Pancreas (tissue), 10 donors: ENCODE measurements around the gene ACOT11. TPM values are rescaled to one million over a fixed set of nuclear protein-coding genes. Genes with fewer than 3 reads are reported as not detected.

Experiments used
- ATAC-seq, 4 donors: fragments of 200-7000 bp; cut with Tn5 transposase; one replicate each; pipeline versions ENCODE4 v1.8.0 to v1.9.1; 2020; ENCODE audit warnings: mild to moderate bottlenecking in 4 of 4, moderate library complexity in 4 of 4
- DNase-seq, 6 donors: peaks; one replicate each; pipeline ENCODE4 v3.0.0-alpha.2; 2020
- FAIRE-seq: peaks from 2 replicates; lab custom pipeline; 2012; peaks lifted over from hg19 to GRCh38; lab: Jason Lieb, UNC
- H3K27ac ChIP-seq, 4 donors: fragments of 200-600 bp; sonication (generic); 1 replicate in 3 of 4; 2 replicates in 1 of 4; pipeline versions ENCODE4 v1.5.0 to v1.8.0; 2020
- H3K27me3 ChIP-seq, 4 donors: fragments of 200-600 bp; one replicate each; pipeline ENCODE4 v1.8.0; 2021
- H3K36me3 ChIP-seq, 3 donors: fragments of 200-600 bp; sonication (generic) in 1 of 3; one replicate each; pipeline versions ENCODE4 v1.5.0 to v1.8.0; 2020 to 2021
- H3K4me1 ChIP-seq, 3 donors: fragments of 200-600 bp; one replicate each; pipeline ENCODE4 v1.8.0; 2021
- H3K4me3 ChIP-seq, 4 donors: fragments of 200-600 bp; sonication (generic) in 2 of 4; one replicate each; pipeline versions ENCODE4 v1.5.0 to v1.8.0; 2020 to 2021
- H3K9me3 ChIP-seq, 4 donors: fragments of 200-600 bp; one replicate each; pipeline ENCODE4 v1.8.0; 2021
- CTCF ChIP-seq, 4 donors: fragments of 200-600 bp; sonication (generic) in 3 of 4; IDR thresholded peaks; one replicate each; pipeline versions ENCODE4 v1.5.0 to v1.8.0; 2021; ENCODE audit warnings: antibody characterized with exemption in 4 of 4
- WGBS, 2 donors: extraction: QIAGEN DNeasy Blood & Tissue Kit; methylation state at CpG; one replicate each; pipeline ENCODE4 v1.1.7; 2013; 5-methylcytosine and 5-hydroxymethylcytosine counted together
- intact Hi-C, 3 donors: fragments of 100-400 bp; cut with DNase I; formaldehyde crosslinking; loops; one replicate each; pipeline versions ENCODE4 v1.11.1 to v1.14.2; 2022
- polyA plus RNA-seq, 2 donors: library from polyadenylated mRNA; stranded (reverse); fragments of 200-250 nt; gene quantifications; one replicate each; pipeline ENCODE4 v1.2.3, GENCODE V29; 2013
- total RNA-seq, 6 donors: library from RNA; stranded (reverse); fragmentation: NEBNext Ultra II Directional in 4 of 6; extraction: Animal tissue kit (Norgen Biotek cat#: 25700) in 4 of 6; gene quantifications; one replicate each; pipeline versions ENCODE4 v1.2.1 to v1.2.4, GENCODE V29; 2021 to 2023
- donor health status: healthy with polysubstance abuse.
- donor health status: DM: no; HTN: no; CAD: no; lungs with moderate emphysema.
- donor health status: DM: no; HTN: no; CAD: no.
- donor health status: control.
- donor health status: control.
- donor health status: Bipolar disorder and iron deficiency.
- donor health status: DM: yes; HTN: yes; CAD: no.
- donor health status: DM: no; HTN: no; CAD: no.
- donor health status: DM: no; HTN: no; CAD: no.
- donor health status: DM: yes; HTN: yes; CAD: no.

Gene ACOT11
- total and polyA plus RNA-seq, 8 donors = 2.6 to 6.7 (median 3.1) TPM

GRCh38 chr1:54640361-54640760 is 92.3 kb downstream of the ACOT11 start:
- Histone ChIP-seq H3K36me3 (no peaks in the 10 kb centered on the region), H3K4me1 (no peaks in the 10 kb centered on the region), H3K9me3 (no peaks in the 10 kb centered on the region), H3K4me3 (no peak overlapping the region), H3K27ac (no peak overlapping the region), H3K27me3 (no peaks in the 10 kb centered on the region)
- no peak for DNase-seq
- 63 to 67% methylated on average over 4 of the region's 4 CpGs for WGBS, 2 donors
- FAIRE-seq = no peak
- ATAC-seq = no peak
- intact Hi-C loops = no loop called here
- no peak for TF ChIP-seq CTCF (IDR thresholded peaks at IDR 0.05)

DNA sequence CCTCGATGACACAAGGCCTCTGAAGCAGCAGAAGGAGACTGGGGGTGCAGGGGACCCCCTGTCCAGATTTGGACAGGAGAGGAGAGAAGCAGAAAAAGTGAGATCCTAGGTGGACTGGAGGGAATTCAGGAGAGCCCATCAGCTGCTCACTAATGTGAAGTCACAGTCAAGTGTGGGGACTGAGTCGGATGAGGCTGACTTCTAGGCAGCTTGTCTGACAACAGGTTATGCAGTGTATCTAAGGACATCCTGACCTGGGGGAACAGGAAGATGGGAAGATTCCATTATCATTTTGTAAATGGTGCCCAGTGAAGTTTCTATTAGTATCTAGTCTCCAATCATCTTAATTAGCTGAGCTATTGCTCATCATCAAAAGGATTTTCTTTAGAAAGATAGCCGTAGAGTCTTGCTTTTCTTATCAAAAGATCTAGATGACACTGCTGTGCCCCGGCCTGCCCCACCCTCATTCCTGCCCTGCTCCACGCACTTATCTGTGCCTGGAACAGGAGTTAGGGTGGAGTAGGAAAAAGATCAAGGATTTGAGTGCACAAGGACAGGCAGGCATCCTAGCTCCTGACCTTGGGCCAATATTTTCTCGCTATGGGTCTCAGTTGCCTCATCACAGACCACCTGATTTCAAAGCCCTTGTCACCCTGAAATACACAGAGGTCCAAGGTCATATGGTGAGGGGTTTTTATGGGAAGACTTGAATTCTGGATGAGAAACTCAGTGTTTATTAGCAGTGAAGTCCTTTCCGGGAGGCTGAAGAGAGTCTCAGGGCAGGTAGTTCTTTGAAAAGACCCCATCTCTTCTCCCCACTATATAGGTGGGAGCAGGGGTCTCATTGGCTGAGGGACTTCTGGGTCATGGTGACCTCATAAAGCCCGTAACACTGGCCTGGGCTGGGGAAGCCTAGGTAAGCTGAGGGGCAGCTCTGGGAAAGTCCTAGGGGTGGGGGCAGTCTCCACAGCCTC is 93.1 kb downstream of the ACOT11 start, which contains the start of gene MROH7:
Gene MROH7, plus strand, starts transcription at position 924 of the 974 bp plus-strand sequence. CDS start 11,141 bp downstream, outside the sequence.
- no peaks in the 10 kb centered on the region for H3K9me3 ChIP-seq
- H3K27me3 ChIP-seq = no peaks in the 10 kb centered on the region
- intact Hi-C loops = no loop called here
- H3K27ac ChIP-seq = no peak within 1 kb of the TSS
- TF ChIP-seq CTCF (IDR thresholded peaks at IDR 0.05) = no peak
- DNase-seq (no peak), FAIRE-seq (no peak), ATAC-seq (no peak)
- H3K4me3 ChIP-seq = no peak within 1 kb of the TSS
- no peaks in the 10 kb centered on the region for H3K4me1 ChIP-seq
- H3K36me3 ChIP-seq = no peaks in the 10 kb centered on the region
- 62 to 69% methylated on average over 8 of the region's 8 CpGs for WGBS, 2 donors

GRCh38 chr1:54643736-54644135 is 95.7 kb downstream of the ACOT11 start:
- TF ChIP-seq CTCF (IDR thresholded peaks at IDR 0.05) = no peak
- Histone ChIP-seq H3K4me1 (no peaks in the 10 kb centered on the region), H3K36me3 (no peaks in the 10 kb centered on the region), H3K27ac (no peak overlapping the region), H3K4me3 (no peak overlapping the region), H3K27me3 (no peaks in the 10 kb centered on the region), H3K9me3 (no peaks in the 10 kb centered on the region)
- no peak for ATAC-seq
- DNase-seq = no peak
- FAIRE-seq = no peak
- intact Hi-C loops = no loop called here

DNA sequence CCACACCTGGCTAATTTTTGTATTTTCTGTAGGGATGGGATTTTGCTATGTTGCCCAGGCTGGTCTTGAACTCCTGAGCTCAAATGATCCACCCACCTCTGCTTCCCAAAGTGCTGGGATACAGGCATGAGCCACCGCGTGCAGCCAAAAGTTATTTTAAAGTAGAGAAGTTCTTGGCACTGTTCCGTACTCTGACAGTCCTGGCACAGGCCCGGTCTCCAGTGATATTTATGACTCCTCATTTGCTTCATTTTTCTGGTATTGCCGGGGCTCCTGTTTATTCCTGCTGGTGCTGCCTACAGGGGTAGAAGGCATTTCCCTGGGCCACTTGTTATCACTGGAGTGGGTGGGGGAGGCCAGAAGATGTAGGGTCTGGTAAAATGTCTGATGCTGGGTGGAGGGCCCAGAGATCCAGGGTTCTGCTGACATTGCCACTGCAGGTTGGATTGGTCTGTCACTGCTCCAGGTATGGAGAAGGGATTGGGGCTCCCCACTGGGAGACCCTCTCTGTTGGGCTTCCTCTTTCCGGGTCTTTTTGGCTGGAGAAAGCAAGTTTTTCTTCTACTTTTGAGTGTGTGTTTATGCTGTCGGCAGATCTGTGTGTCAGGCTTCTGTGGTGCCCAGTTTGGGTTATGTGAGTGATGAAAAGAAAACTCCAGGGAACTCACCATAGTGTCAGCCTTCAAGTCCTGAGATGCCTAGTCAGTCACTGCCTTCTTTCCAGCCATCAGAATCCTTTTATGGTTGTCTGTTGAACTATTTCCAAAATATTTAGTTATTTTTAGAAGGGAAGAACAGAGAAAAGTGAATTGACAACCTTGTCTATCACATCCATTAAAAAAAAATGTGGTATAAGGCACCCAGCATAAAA is 98.0 kb downstream of the ACOT11 start:
- intact Hi-C loops = no loop called here
- ATAC-seq = no peak
- Histone ChIP-seq H3K4me3 (no peak overlapping the region), H3K27ac (no peak overlapping the region), H3K27me3 (no peaks in the 10 kb centered on the region), H3K36me3 (no peaks in the 10 kb centered on the region), H3K9me3 (no peaks in the 10 kb centered on the region), H3K4me1 (no peaks in the 10 kb centered on the region)
- DNase-seq = no peak
- 72% methylated on average over 7 of the region's 7 CpGs for WGBS, 2 donors
- no peak for FAIRE-seq
- TF ChIP-seq CTCF (IDR thresholded peaks at IDR 0.05) = no peak
